ENCODE results near the gene LEMD2.

LEMD2 gene

DNA sequence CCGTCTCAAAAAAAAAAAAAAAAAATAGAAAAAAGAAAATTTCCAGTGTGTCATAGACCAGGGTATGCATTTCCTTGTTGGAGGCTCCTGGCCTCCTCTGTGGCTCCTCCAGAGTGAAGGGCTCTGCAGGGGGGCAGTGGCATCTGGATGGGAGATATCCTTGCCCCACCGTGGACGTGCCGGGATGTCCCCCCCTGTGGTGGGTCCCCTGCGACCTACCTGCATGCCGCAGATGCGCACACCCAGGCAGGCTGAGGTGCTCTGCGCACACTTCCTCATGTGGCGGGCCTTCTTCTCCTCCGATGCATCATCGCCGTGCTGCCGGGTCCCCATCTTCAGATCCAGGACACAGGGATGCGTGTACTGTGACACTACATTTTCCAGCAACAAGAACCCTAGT, 63.7 kb downstream of the LEMD2 start:
- DNase-seq (ENCODE audit: extremely low read depth in 1 of 2, low read depth in 1 of 2) = no peak

GRCh38 chr6:33724102-33725023, 64.6 kb downstream of the LEMD2 start:
- no peak for DNase-seq (ENCODE audit: extremely low read depth in 1 of 2, low read depth in 1 of 2)

DNA sequence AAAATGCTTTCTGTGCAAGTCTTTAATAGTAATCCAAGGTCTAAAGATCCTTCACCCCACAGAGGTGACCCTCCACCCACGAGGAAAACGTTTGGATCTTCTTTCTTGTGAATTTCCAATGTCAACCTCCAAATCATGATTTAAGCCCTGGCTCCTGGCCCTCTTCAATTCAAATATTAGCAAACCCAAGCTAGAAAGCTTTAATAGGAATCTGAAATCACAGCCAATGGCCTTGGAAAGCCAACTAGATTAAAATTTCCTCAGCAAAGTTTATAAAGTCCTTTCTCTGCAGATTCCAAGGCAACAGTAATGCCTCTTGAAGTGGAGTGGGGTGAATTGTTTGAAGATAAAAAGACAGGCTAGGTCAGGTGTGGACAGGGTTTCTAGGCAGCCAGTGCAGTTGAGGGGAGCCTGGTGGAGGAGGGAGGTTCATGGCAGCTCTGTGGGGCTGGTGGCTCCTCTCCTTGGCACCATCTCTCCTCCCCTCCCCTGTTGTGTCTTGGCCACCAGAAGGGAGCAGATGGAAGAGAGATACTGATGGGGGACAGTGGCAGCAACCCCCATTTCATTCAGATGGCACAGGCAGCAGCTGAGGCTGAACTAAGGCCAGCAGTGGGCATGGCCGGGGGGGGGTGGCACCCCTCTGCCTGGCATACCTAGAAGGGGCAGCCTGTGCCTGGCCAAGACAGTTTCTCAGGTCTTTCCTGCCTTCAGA, 65.4 kb downstream of the LEMD2 start:
- DNase-seq (ENCODE audit: extremely low read depth in 1 of 2, low read depth in 1 of 2) = no peak

DNA sequence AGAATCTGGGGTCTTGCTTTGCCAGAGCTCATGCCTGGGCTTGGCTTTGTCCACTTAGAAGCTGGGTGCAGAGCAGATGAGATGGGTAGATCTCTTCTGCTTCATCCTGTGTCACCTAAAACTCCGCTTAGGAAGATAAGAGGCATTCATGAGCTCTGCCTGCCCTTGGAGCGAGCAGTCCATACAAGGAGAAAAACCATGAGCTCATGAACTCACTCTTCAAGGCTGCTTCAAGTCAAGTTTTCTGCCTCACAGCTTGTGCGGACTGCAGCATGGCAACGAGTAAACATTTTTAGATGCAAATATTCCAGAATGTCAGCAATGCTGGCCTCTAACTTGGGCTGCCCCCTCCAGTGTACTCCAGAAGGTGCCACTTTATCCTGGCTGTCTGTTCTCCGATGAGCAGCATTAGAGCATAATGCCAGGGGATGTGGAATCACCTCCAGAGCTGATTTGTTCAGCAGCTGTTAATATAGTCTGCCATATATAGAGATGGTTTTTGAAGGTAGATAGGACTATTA, 66.8 kb downstream of the LEMD2 start:
- DNase-seq (ENCODE audit: extremely low read depth in 1 of 2, low read depth in 1 of 2) = no peak

DNA sequence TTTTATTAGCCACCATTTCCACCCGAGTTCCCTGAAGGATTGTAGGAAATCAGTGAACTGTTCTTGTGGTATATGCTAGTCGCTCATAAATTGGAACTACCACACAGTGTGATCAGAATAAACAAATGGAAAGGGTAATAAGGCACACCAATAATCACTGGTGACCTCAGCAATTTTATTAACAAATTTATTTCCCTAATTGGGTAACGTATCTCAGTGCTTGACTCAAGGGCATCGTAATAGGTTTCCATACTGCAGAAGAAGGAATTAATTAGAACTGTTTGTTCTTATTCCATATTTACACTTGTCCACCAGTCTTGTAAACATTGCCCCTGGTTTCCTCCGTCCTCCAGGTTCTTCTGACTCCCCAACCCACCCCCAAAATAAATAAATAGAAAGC, 67.4 kb downstream of the LEMD2 start:
- DNase-seq (ENCODE audit: extremely low read depth in 1 of 2, low read depth in 1 of 2) = no peak

All from stimulated activated CD8-positive, alpha-beta memory T cell treated with anti-CD3 and anti-CD28 coated beads, Interleukin-7, amount 100 ng/mL, for 48 hours (primary cell).